Stomach (tissue), 4 donors: ENCODE data around the gene CEMIP.

Experiments
- CTCF ChIP-seq, 7 experiments: fragments of 450-650 bp in 4 of 7; fragments of 200-600 bp in 3 of 7; sonication (generic) in 3 of 7; IDR thresholded peaks; one replicate each; pipeline ENCODE4 v1.5.1; 2016 to 2019; ENCODE audit warnings: antibody characterized with exemption in 7 of 7, control low read depth in 2 of 7, mild to moderate bottlenecking in 1 of 7
- POLR2A ChIP-seq, 4 donors: fragments of 450-650 bp; IDR thresholded peaks; one replicate each; pipeline ENCODE4 v1.6.1; 2016; ENCODE audit warnings: antibody characterized with exemption in 4 of 4, control low read depth in 2 of 4, mild to moderate bottlenecking in 1 of 4, moderate library complexity in 1 of 4

GRCh38 chr15:80870366-80870765, 91.2 kb downstream of the CEMIP start:
- no peak for TF ChIP-seq POLR2A (IDR thresholded peaks at IDR 0.05)
- TF ChIP-seq CTCF (IDR thresholded peaks at IDR 0.05): no peak
